CD4-positive, alpha-beta T cell treated with Interleukin-10 for 1 hour (primary cell): ENCODE data around the gene AFF3.
"Not testable (repeated sequence)": the region's sequence is repeated elsewhere in the genome, so short reads cannot be mapped to it uniquely, and the experiment has no call there.

ENCODE experiments used
- DNase-seq: peaks from one replicate; pipeline ENCODE4 v3.0.0-alpha.2; 2020

Gene AFF3

GRCh38 chr2:99688699-99689098, 453.7 kb downstream of the AFF3 start:
- DNase-seq: no peak

- DNase-seq: no peak
These were observed 459.9 kb downstream of the AFF3 start for GRCh38 chr2:99682275-99683060.

GRCh38 chr2:99680946-99681345, 461.4 kb downstream of the AFF3 start:
- no peak for DNase-seq

- no peak for DNase-seq
These were observed 462.9 kb downstream of the AFF3 start for GRCh38 chr2:99679518-99679917.

- DNase-seq: no peak
These were observed 463.8 kb downstream of the AFF3 start for GRCh38 chr2:99678625-99679024.

- no peak for DNase-seq
These were observed 464.6 kb downstream of the AFF3 start for GRCh38 chr2:99677814-99678213.

- DNase-seq: no peak
These were observed 467.2 kb downstream of the AFF3 start for GRCh38 chr2:99675130-99675661.

- DNase-seq: no peak
These were observed 468.3 kb downstream of the AFF3 start for GRCh38 chr2:99674090-99674489.

GRCh38 chr2:99672766-99673350, 469.5 kb downstream of the AFF3 start:
- DNase-seq: no peak

- no peak for DNase-seq
These were observed 471.3 kb downstream of the AFF3 start for GRCh38 chr2:99670768-99671734.

GRCh38 chr2:99666256-99666655, 476.1 kb downstream of the AFF3 start:
- DNase-seq: no peak

GRCh38 chr2:99663641-99664040, 478.7 kb downstream of the AFF3 start:
- DNase-seq: no peak

GRCh38 chr2:99662761-99663341, 479.5 kb downstream of the AFF3 start:
- DNase-seq: no peak

- DNase-seq: not testable (repeated sequence)
These were observed 480.6 kb downstream of the AFF3 start for GRCh38 chr2:99661761-99662160.

GRCh38 chr2:99660616-99661406, 481.6 kb downstream of the AFF3 start:
- DNase-seq: no peak

- DNase-seq: no peak
These were observed 482.5 kb downstream of the AFF3 start for GRCh38 chr2:99659874-99660273.

GRCh38 chr2:99657691-99658258, 484.6 kb downstream of the AFF3 start:
- no peak for DNase-seq

- DNase-seq: no peak
These were observed 485.4 kb downstream of the AFF3 start for GRCh38 chr2:99656994-99657393.

GRCh38 chr2:99653433-99653832, 489.0 kb downstream of the AFF3 start:
- DNase-seq: no peak

GRCh38 chr2:99652862-99653261, 489.5 kb downstream of the AFF3 start:
- DNase-seq: no peak

- DNase-seq: no peak
These were observed 490.3 kb downstream of the AFF3 start for GRCh38 chr2:99651930-99652670.
